ENCODE data around the gene BRCA2.

Gene BRCA2

DNA sequence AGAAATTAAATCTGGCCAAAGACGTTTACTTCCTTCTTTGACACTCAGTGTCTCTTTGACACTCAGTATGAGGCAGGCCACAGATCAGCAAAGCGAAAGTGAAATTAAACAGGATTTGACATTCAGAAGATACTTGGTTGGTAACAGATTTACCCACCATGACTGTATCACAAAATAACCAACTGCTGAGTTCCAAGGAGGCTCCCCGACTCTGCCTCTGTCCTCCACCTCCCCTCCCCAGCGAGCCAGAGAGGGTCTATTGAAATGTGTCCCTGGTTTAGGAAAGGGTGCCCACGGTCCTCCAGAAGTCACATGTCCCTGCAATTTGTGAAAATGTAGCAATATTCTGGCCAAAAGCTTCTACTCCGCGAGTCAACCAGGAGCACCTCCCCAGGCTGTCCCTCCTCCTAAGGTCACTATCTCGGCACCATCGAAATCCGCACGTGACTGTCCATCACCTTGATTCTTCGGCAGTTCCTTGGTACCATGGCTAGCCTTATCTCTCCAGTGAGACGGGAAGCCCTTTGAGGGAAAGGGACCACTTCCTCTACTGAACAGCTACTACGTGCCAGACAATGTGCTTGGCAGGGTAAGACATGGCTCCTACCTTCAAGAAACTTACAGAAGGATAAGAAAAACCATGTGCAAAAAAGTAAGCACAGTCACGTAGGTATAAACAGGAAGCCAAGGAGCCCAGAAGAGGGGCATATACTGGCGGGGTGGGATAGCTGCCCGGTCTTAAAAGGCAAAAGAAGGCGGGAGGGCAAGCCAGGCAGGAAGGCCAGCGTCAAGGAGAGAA is 111.1 kb downstream of the BRCA2 start:
- Histone ChIP-seq H3K4me3 (ENCODE audit: low read length) (peak overlapping the region; percentile 80), H3K27me3 (ENCODE audit: control insufficient read depth, insufficient read depth, low read length) (no peaks in the 10 kb centered on the region), H3K4me2 (ENCODE audit: low read length) (peak overlapping the region; percentile 98), H3K9me3 (replicated peaks; ENCODE audit: low read length) (no peaks in the 10 kb centered on the region), H3K4me1 (ENCODE audit: control insufficient read depth, insufficient read depth, low read length) (peaks cover 20% of the 10 kb centered on the region), H3K9ac (ENCODE audit: low read depth, low read length) (peak overlapping the region; percentile 78), H3K36me3 (ENCODE audit: insufficient read depth, low read length) (no peaks in the 10 kb centered on the region)

DNA sequence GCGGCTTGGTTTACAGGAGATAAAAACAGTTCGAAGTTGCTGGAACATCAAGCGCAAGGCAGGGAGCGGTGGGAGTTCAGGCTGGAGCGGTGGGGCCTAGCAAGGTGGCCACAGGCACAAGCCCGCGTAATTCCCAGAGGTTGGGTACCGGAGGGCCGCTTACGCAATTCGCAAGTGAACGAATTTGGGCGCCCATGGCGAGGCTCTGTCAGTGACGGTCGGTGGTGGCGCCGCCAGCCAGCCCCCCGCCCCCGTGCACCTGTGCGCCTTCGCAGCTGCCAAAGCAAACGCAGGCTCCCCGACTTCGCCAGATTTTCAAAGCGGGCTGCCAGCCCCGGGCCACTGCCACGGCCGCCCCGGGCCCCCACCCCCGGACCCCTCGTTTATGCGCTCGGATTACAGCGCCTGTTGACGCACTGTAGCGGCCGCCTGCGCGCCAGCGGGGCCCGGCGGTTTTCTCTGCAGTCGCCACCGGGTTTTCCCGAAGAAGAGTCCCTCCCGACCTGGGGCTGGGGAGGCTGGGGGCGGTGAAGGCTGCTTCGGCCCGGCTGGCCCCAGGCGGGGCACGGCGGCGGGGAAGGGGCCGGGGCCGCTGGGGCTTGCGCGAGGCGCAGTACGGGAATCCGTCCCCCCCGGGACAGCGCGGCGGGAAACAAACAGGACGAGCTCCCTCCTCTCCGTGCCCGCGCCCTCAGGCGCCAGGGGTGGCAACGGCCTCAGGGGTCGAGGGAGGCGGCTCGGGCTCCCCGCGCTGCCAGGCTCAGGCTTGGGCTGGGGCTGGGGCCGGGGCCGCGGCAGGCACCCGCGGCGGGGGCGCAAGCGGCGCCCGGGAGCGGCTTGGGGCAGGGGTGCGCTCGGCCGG is 111.9 kb downstream of the BRCA2 start:
- Histone ChIP-seq H3K36me3 (ENCODE audit: insufficient read depth, low read length) (no peaks in the 10 kb centered on the region), H3K4me3 (ENCODE audit: low read length) (peak overlapping the region; percentile 80), H3K9ac (ENCODE audit: low read depth, low read length) (peak overlapping the region; percentile 78), H3K4me1 (ENCODE audit: control insufficient read depth, insufficient read depth, low read length) (peaks cover 20% of the 10 kb centered on the region), H3K27me3 (ENCODE audit: control insufficient read depth, insufficient read depth, low read length) (no peaks in the 10 kb centered on the region), H3K9me3 (replicated peaks; ENCODE audit: low read length) (no peaks in the 10 kb centered on the region), H3K4me2 (ENCODE audit: low read length) (peak overlapping the region; percentile 98)

DNA sequence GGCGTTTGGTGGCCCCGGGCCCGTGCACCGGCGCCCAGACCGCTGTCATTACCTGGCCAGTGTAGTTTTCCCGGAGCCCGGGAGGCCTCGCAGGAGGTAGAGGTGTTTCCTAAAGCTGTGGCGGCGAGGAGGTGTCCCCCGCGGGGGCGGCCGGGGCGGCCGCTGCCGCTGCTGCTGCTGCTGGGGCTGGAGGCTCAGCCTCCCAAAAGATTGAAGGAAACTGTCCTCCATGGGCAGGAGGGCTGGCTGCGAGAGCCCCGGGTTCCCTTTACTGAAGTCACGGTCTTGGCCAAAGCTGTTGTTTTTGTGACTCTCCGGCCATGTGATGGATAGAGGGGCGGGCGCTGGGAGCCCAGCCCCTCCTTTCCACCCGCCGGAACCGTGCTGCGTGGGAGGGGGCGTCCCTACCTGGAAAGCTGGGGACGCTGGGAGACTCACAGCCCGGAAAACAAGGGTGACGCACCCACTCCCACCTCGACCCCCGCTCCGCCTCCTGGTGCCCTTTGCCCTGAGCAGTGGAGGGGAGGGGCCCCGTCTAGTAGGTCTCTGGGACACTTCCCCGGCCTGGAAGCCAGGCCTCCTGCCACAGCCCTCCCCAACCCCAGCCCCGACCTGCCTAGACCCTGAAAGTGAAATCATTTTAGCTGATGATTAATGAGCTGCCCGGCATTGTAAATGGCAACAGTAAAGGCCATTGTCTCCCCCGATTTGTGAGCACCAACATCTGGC is 112.7 kb downstream of the BRCA2 start, which contains the start of gene N4BP2L1:
TSS of gene N4BP2L1 (minus strand) at position 279 of the 729 bp plus-strand sequence. CDS start at position 231, 48 bp downstream.
- Histone ChIP-seq H3K9me3 (replicated peaks; ENCODE audit: low read length) (no peaks in the 10 kb centered on the region), H3K36me3 (ENCODE audit: insufficient read depth, low read length) (no peaks in the 10 kb centered on the region), H3K4me1 (ENCODE audit: control insufficient read depth, insufficient read depth, low read length) (peaks cover 20% of the 10 kb centered on the region), H3K4me3 (ENCODE audit: low read length) (peak within 1 kb of the TSS; percentile 80), H3K9ac (ENCODE audit: low read depth, low read length) (peak within 1 kb of the TSS; percentile 78), H3K27me3 (ENCODE audit: control insufficient read depth, insufficient read depth, low read length) (no peaks in the 10 kb centered on the region), H3K4me2 (ENCODE audit: low read length) (peak within 1 kb of the TSS; percentile 98)

DNA sequence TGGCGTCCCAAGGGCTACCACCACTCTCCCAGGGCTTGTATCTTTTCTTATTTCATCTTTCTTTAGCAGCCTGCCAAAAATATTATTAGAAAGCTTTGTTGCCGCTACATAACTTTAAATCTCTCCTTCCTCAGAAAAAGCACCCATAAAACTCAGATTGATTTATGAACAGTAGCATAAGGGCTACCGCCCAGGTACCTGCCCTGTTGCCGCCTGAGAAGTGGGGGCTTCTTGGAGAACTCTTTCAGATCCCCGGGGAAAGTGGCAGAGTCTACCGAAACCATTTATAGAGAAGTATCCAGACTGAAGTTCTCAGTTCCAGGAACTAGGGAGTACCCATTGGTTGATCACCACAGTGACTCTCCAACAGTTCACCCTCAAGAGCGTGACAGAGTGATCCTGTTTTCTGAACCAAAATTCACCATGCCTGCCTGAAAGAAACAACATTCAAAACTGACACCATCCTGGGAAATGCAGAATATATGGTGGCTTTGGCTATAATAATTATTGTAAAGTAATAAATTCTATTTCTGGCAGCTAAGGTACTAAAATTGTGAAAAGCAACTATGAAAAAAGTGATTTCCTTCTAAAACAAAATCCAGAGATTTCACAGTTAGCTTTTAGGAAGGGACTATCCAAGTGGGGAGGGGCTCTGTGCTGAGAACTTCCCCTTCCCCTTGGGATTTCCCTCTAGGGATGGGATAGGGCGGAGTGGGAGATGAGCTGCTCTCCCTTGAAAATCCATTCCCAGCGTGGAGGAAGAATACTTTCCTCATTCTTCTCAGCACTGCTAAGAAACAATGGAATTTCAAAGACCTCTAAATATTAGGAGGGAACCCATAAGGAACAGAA is 113.5 kb downstream of the BRCA2 start:
- Histone ChIP-seq H3K4me3 (ENCODE audit: low read length) (peak overlapping the region; percentile 80), H3K4me1 (ENCODE audit: control insufficient read depth, insufficient read depth, low read length) (peaks cover 20% of the 10 kb centered on the region), H3K9me3 (replicated peaks; ENCODE audit: low read length) (no peaks in the 10 kb centered on the region), H3K36me3 (ENCODE audit: insufficient read depth, low read length) (no peaks in the 10 kb centered on the region), H3K9ac (ENCODE audit: low read depth, low read length) (peak overlapping the region; percentile 78), H3K4me2 (ENCODE audit: low read length) (peak overlapping the region; percentile 98), H3K27me3 (ENCODE audit: control insufficient read depth, insufficient read depth, low read length) (no peaks in the 10 kb centered on the region)

DNA sequence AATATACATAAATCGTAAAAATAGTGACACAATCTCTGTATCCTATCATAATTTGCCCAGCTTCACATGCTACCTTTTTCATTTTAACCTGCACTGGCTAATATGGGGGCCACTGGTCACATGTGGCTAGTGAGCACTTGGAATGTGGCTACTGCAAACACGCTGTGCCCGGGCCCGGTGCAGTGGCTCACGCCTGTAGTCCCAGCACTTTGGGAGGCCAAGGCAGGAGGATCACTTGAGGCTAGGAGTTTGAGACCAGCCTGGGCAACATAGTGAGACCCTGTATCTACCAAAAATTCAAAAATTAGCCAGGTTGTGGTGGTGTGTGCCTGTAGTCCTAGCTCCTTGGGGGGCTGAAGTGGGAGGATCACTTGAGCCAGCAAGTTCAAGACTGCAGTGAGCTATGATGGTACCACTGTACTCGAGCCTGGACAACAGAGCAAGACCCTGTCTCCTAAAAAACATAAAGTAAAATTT is 114.2 kb downstream of the BRCA2 start:
- Histone ChIP-seq H3K4me2 (ENCODE audit: low read length) (no peak overlapping the region), H3K4me1 (ENCODE audit: control insufficient read depth, insufficient read depth, low read length) (peaks cover 20% of the 10 kb centered on the region), H3K4me3 (ENCODE audit: low read length) (no peak overlapping the region), H3K9me3 (replicated peaks; ENCODE audit: low read length) (no peaks in the 10 kb centered on the region), H3K9ac (ENCODE audit: low read depth, low read length) (no peak overlapping the region), H3K27me3 (ENCODE audit: control insufficient read depth, insufficient read depth, low read length) (no peaks in the 10 kb centered on the region), H3K36me3 (ENCODE audit: insufficient read depth, low read length) (no peaks in the 10 kb centered on the region)

DNA sequence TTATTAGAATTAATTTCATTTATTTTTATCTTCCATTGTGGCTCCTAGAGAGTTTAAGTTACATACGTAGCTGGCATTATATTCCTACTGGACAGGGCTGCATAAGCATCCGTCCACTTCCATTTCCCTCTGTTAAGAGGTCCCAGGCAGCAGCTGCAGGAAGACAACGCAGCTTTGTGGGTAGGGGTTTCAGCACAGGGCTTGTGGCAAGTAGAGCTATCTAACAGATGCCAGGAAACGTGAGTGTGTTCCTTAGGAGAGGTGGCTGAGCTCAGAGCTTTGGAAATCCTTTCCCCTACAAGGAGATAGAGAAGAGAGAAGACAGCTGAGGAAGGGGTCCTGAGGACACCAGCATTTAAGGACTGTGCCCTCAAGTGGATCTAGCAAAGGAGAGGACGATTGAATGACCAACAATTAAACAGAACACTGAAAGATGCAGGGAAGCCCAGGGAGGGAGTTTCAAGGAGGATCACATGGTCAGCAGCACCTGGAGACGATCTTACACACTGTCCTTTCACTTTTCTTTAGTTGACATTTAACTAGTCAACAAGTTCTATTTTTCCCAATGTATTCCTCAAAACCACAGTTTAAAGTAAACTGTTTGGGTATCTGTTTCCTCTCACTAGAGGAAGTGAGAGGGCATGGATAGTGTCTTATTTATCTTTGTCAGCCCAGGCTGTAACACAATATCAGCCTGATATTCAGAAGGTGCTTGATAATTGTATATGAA is 114.9 kb downstream of the BRCA2 start:
- Histone ChIP-seq H3K9me3 (replicated peaks; ENCODE audit: low read length) (no peaks in the 10 kb centered on the region), H3K27me3 (ENCODE audit: control insufficient read depth, insufficient read depth, low read length) (no peaks in the 10 kb centered on the region), H3K4me2 (ENCODE audit: low read length) (no peak overlapping the region), H3K36me3 (ENCODE audit: insufficient read depth, low read length) (no peaks in the 10 kb centered on the region), H3K9ac (ENCODE audit: low read depth, low read length) (no peak overlapping the region), H3K4me1 (ENCODE audit: control insufficient read depth, insufficient read depth, low read length) (peaks cover 20% of the 10 kb centered on the region), H3K4me3 (ENCODE audit: low read length) (no peak overlapping the region)

DNA sequence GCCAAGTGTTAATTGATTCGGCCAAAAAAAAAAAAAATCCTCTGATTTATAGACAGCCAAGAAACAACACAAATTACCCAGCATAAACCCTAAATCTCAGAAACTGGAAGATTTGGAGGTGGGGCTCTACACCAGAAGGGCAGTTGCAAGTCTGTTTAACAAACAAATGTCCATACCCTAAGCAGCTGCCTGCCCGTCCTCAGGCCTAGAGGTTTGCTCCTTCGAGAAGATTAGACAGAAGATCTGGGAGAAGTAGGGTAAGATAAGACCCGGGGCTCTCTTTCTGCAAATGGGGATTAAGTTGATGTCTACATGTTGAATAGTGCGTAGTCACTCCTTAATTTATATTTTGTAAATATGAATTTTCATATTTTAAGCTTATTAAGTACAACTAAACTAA is 116.1 kb downstream of the BRCA2 start:
- H3K9ac ChIP-seq (ENCODE audit: low read depth, low read length) = no peak overlapping the region
- H3K4me1 ChIP-seq (ENCODE audit: control insufficient read depth, insufficient read depth, low read length) = peaks cover 14% of the 10 kb centered on the region
- H3K9me3 ChIP-seq (replicated peaks; ENCODE audit: low read length) = no peaks in the 10 kb centered on the region
- H3K4me3 ChIP-seq (ENCODE audit: low read length) = no peak overlapping the region
- no peaks in the 10 kb centered on the region for H3K36me3 ChIP-seq (ENCODE audit: insufficient read depth, low read length)
- H3K4me2 ChIP-seq (ENCODE audit: low read length) = no peak overlapping the region
- no peaks in the 10 kb centered on the region for H3K27me3 ChIP-seq (ENCODE audit: control insufficient read depth, insufficient read depth, low read length)

DNA sequence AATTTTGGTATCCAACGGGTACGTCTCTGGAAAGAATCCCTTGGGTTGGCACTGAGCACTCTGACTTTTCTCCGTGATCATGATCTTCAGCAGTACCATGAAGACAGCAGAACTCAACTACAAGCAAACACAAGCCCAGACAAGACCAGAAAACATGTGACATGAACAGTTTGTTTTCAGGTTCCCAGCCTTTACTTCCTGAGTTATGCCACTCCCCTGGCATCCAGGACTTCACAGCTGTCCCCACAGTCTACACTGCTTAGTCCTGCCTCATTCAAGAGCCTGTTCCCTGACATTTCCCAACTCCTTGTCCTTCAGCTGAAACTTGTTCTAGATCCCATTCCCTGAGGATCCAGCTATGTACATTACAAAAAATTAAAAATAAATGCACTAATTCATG is 117.5 kb downstream of the BRCA2 start:
- Histone ChIP-seq H3K4me1 (ENCODE audit: control insufficient read depth, insufficient read depth, low read length) (peaks cover 6% of the 10 kb centered on the region), H3K9ac (ENCODE audit: low read depth, low read length) (no peak overlapping the region), H3K9me3 (replicated peaks; ENCODE audit: low read length) (no peaks in the 10 kb centered on the region), H3K27me3 (ENCODE audit: control insufficient read depth, insufficient read depth, low read length) (no peaks in the 10 kb centered on the region), H3K4me3 (ENCODE audit: low read length) (no peak overlapping the region), H3K4me2 (ENCODE audit: low read length) (no peak overlapping the region), H3K36me3 (ENCODE audit: insufficient read depth, low read length) (no peaks in the 10 kb centered on the region)

DNA sequence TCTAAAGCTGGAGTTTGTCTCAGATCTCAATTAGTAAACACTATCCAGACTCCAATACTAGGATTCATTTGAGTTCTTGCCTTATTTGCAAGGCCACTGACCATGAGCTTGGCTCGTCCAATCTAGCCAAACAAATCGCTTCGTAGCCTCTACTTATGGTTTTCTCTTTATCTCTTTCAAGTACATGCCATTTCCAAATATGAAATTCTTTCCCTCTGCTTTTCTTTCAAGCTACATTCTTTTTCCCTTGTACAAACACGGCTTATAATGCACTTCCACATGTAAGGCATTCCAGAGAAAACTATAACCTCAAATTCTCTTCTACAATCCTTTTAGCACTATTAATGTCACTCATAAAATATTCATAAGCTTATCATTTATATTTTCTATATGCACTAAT is 123.6 kb downstream of the BRCA2 start:
- Histone ChIP-seq H3K4me2 (ENCODE audit: low read length) (no peak overlapping the region), H3K9me3 (replicated peaks; ENCODE audit: low read length) (no peaks in the 10 kb centered on the region), H3K4me3 (ENCODE audit: low read length) (no peak overlapping the region), H3K27me3 (ENCODE audit: control insufficient read depth, insufficient read depth, low read length) (no peaks in the 10 kb centered on the region), H3K4me1 (ENCODE audit: control insufficient read depth, insufficient read depth, low read length) (no peaks in the 10 kb centered on the region), H3K36me3 (ENCODE audit: insufficient read depth, low read length) (peaks cover 14% of the 10 kb centered on the region), H3K9ac (ENCODE audit: low read depth, low read length) (no peak overlapping the region)

DNA sequence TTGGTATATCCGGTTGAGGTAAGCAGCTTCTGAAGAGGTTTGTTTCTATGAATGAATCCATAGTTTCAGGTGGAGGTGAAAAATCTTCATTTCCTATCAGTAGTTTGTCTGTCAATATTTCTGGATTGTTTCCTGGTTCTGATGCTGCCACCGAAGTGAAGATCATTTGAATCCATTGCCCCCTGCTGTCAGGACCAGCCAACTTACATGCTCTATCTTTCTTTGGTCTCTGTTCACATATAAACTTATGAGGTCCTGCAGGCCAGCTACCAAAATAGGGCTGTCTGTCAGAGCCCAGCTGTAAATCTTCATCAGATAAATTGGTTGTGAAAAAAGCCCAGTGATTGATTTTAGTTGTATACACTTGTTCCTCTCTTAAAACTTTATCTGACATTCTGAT is 127.8 kb downstream of the BRCA2 start:
- H3K36me3 ChIP-seq (ENCODE audit: insufficient read depth, low read length) = peaks cover 14% of the 10 kb centered on the region
- H3K4me1 ChIP-seq (ENCODE audit: control insufficient read depth, insufficient read depth, low read length) = no peaks in the 10 kb centered on the region
- H3K4me2 ChIP-seq (ENCODE audit: low read length) = no peak overlapping the region
- H3K27me3 ChIP-seq (ENCODE audit: control insufficient read depth, insufficient read depth, low read length) = no peaks in the 10 kb centered on the region
- no peak overlapping the region for H3K4me3 ChIP-seq (ENCODE audit: low read length)
- no peak overlapping the region for H3K9ac ChIP-seq (ENCODE audit: low read depth, low read length)
- H3K9me3 ChIP-seq (replicated peaks; ENCODE audit: low read length) = no peaks in the 10 kb centered on the region

All from skeletal muscle satellite cell (primary cell).